HG03565 (cell line): ENCODE data around the gene SPIN2B.

Source experiments
- ATAC-seq: cut with Tn5 transposase; IDR thresholded peaks from one replicate; pipeline ENCODE4 v1.9.1; 2021; ENCODE audit warnings: mild to moderate bottlenecking, moderate library complexity; ENCODE audit not compliant: unreplicated experiment

The SPIN2B gene

GRCh38 chrX:57074458-57074857, 46.9 kb downstream of the SPIN2B start:
- no peak for ATAC-seq

GRCh38 chrX:57070185-57070984, 51.0 kb downstream of the SPIN2B start:
- ATAC-seq = no peak
